Esophagus squamous epithelium (tissue), 4 donors: ENCODE measurements around the gene LILRB5.

Experiments used
- POLR2A ChIP-seq, 4 donors: fragments of 450-650 bp; IDR thresholded peaks; one replicate each; pipeline ENCODE4 v1.6.1; 2017; ENCODE audit warnings: antibody characterized with exemption in 4 of 4, mild to moderate bottlenecking in 4 of 4, moderate library complexity in 3 of 4
- TF ChIP-seq, protein P1 (sequence below), 6 experiments: fragments of 450-650 bp in 4 of 6; fragments of 200-600 bp in 2 of 6; sonication (generic) in 2 of 6; IDR thresholded peaks; one replicate each; pipeline ENCODE4 v1.5.1; 2016 to 2019; ENCODE audit warnings: antibody characterized with exemption in 6 of 6, mild to moderate bottlenecking in 4 of 6, moderate library complexity in 4 of 6

DNA sequence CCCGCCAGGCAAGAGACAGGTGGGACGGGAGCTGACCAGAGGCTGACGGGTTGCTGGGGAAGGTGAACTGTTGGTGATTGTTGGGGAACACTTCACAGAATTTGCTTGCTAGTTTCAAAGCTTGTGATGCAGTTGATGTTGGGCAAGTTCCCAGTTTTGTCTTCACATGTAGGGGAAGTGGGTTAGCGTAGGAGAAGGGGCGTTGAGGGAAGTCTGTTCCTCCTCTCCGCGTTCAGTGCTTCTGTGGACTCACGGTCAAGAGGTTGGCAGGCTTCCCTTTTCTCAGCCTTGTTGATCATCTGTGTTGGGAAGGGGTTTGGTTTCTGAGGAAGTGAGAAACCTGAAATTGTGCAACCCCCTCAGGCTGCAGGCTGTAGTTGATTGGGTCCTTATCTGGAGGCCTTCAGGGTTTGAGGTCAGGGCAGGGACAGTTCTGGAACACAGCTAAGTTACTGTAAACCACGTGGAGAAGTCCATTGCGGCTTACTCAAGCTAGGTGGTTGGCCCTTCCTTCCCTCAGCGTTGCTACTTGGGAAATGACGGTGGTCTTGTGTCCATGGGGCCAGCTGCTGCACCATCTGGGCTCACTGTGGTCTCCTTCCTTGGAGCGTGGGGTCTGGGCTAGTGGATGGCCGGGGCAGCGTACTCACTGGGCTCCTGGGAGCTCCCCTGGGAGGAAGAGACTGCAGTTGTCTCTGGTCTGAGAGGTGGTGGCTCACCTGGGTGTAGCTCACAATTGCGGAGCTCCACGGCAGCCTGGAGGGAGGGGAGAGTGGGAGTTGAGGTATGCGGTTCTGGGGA is 48.9 kb downstream of the LILRB5 start:
- peak in 2 of 4 donors; percentile 15 to 26 for TF ChIP-seq POLR2A (IDR thresholded peaks at IDR 0.05)
- TF ChIP-seq, protein P1, sequence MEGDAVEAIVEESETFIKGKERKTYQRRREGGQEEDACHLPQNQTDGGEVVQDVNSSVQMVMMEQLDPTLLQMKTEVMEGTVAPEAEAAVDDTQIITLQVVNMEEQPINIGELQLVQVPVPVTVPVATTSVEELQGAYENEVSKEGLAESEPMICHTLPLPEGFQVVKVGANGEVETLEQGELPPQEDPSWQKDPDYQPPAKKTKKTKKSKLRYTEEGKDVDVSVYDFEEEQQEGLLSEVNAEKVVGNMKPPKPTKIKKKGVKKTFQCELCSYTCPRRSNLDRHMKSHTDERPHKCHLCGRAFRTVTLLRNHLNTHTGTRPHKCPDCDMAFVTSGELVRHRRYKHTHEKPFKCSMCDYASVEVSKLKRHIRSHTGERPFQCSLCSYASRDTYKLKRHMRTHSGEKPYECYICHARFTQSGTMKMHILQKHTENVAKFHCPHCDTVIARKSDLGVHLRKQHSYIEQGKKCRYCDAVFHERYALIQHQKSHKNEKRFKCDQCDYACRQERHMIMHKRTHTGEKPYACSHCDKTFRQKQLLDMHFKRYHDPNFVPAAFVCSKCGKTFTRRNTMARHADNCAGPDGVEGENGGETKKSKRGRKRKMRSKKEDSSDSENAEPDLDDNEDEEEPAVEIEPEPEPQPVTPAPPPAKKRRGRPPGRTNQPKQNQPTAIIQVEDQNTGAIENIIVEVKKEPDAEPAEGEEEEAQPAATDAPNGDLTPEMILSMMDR (IDR thresholded peaks at IDR 0.05) = no peak
